Activated T-helper 9 cell treated with anti-CD3 and anti-CD28 coated beads, Interleukin-2, amount 50 U/mL, for 16 hours (primary cell): ENCODE data around the gene BAD.
"Not testable (repeated sequence)": the region's sequence is repeated elsewhere in the genome, so short reads cannot be mapped to it uniquely, and the experiment has no call there.

Experiments used
- DNase-seq: peaks from one replicate; pipeline ENCODE4 v3.0.0-alpha.2; 2020; ENCODE audit warnings: low read depth

The BAD gene

DNA sequence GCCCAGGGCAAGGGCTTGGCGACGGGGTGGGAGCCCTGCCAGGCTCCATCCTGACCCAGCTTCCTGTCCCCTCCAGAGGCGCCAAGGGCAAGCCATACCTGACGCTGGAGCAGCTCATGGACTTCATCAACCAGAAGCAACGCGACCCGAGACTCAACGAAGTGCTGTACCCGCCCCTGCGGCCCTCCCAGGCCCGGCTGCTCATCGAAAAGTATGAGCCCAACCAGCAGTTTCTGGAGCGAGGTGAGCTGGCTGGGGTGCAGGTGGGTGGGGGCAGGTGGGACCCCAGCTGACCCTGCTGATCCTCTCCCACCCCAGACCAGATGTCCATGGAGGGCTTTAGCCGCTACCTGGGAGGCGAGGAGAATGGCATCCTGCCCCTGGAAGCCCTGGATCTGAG is 28.2 kb downstream of the BAD start:
- DNase-seq: no peak

GRCh38 chr11:64255135-64256128 is 29.0 kb downstream of the BAD start:
- DNase-seq: no peak

GRCh38 chr11:64254326-64254725 is 30.1 kb downstream of the BAD start:
- no peak for DNase-seq

GRCh38 chr11:64253481-64253880 is 31.0 kb downstream of the BAD start:
- no peak for DNase-seq

DNA sequence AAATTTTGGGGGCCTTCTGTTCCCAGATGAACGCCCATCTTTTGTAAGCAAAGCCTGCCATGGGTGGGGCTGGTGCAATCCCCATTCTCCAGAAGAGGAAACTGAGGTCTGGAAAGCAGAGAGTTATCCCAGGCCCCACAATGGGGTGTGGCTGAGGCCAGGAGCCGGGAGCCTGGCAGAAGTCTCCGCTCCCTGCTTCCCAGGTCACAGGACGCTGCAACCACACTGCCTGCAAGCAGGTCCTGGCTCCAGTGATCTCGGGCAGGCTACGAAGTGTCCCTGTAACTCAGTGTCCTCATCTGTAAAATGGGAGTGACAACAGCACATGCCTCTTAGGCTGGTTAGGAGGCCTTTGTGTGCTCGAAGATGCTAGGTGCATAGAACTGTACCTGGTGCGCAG is 31.4 kb downstream of the BAD start:
- no peak for DNase-seq

DNA sequence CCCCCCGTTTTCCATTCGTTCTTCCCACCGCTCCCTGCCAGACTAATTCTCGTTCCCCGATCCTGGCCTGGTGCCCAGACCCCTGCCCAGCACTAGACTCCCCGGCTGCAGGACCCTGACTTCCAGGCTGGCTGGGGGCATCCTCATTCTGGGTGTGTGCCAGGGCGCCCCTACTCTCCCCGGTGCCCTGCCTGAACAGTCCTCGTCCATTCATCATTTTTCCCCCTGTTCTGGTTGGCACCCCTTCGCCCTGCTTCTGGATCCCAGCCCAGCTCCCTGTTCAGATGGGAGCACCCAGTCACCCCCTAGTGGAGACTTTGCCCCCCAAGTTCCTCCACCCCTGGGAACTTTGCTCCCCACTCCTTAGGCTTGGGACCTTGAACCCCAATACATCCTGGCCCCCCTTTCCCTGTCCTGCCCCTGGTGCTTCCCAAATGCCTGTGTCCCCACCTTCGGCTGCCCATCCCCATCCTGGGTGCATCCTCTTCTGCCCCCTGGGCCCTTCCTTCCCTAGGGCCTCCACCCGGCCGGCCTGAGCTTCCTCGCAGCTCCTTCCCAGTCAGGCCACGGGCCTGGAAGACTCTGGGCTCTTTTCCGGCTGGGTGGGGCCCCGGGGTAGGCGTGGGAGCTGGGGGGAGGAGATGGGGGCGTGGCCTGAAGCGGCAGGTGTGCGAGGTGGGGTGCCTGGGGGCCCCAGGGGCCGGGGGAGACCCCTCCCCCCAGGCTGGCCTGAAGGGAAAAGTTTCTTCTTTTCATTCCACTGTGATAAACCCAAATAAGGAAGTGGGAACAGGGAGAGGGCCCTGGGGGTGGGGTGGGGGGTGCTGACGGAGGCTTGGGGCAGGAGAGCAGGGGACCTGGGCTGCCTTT is 32.2 kb downstream of the BAD start:
- no peak for DNase-seq

- no peak for DNase-seq
Measured at GRCh38 chr11:64251753-64252002, 32.8 kb downstream of the BAD start.

GRCh38 chr11:64251016-64251752 is 33.3 kb downstream of the BAD start, which contains the start of gene PLCB3:
PLCB3 (plus strand) TSS chr11:64251530; CDS start chr11:64251650, 120 bp downstream.
- peak; percentile 61 for DNase-seq

DNA sequence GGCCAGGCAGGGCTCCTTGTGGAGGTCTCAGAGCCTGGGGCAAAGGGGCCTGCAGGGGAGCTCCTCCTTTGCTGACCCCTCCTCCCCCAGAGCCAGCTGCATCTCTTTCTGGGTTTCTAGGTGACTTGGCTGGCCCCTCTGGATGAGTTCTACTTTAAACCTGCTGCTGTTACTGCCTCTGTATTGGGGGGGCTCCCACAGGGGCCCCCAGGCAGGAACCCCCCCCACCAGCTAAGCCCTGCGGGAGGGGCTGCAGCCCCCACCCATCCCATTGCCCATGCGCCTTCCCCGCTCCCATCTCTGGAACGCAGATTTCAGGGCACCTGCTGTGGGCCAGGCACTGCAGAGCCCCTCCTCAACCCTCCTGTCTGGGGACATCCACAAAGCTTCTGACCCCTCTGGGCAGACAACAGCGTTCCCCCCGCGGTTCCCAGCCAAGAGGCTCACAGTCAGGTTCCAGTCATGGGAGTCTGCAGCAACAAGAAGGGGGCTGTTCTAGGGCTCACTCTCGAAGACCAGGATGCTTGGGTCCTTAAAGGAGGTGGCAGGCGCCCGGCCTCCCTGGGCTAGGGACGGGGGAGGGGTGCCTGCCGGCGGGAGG is 34.0 kb downstream of the BAD start:
- no peak for DNase-seq

DNA sequence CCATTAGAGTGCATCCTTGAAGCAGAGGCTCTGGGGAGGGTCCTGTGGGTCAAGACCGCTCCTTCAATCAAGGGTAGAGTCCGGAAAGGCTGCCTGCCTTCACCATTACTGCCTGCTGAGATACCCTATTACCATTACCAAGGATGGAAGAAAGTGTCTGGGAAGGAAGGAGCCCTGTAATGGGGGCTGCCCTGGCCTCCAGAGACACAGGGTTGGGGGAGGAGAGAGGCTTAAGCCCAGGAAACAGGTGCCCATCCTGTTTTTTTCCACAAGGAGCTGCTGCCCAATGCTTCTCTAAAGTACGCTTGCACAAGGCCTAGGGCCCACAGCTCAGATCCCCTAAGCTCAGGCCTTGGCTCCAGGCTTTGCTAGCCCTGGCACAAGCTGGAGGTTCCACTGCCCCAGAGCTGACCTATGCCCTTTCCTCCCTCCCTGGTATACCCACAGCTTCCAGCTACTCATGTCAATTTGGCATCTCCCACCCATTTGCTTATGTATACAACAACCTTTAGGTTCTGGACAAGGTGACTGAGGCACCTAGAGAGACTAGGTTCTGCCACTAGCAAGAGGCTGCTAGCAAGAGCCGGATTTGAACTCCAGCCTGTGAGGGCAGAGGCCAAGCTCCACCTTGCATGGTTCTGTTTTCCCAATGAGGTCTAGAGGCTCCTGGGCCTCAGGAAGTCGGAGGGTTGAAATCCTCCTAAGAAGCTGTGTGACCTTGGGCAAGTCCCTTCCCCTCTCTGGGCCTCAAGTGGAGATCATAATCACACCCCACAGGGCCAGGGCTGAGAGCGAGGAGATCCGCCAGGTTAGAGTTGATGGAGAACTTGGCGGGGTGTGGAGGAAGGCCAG is 34.7 kb downstream of the BAD start:
- no peak for DNase-seq

- no peak for DNase-seq
Measured at GRCh38 chr11:64249038-64249437, 35.4 kb downstream of the BAD start.

GRCh38 chr11:64248578-64248977 is 35.9 kb downstream of the BAD start:
- DNase-seq: no peak

GRCh38 chr11:64247729-64248531 is 36.5 kb downstream of the BAD start:
- DNase-seq: no peak

- peak; percentile 73 for DNase-seq
Measured at GRCh38 chr11:64246871-64247728, 37.4 kb downstream of the BAD start, which contains the start of gene PPP1R14B. PPP1R14B (minus strand) TSS chr11:64246943; CDS start chr11:64246673, 270 bp downstream.

GRCh38 chr11:64246621-64246870 is 37.9 kb downstream of the BAD start:
- not testable (repeated sequence) for DNase-seq

DNA sequence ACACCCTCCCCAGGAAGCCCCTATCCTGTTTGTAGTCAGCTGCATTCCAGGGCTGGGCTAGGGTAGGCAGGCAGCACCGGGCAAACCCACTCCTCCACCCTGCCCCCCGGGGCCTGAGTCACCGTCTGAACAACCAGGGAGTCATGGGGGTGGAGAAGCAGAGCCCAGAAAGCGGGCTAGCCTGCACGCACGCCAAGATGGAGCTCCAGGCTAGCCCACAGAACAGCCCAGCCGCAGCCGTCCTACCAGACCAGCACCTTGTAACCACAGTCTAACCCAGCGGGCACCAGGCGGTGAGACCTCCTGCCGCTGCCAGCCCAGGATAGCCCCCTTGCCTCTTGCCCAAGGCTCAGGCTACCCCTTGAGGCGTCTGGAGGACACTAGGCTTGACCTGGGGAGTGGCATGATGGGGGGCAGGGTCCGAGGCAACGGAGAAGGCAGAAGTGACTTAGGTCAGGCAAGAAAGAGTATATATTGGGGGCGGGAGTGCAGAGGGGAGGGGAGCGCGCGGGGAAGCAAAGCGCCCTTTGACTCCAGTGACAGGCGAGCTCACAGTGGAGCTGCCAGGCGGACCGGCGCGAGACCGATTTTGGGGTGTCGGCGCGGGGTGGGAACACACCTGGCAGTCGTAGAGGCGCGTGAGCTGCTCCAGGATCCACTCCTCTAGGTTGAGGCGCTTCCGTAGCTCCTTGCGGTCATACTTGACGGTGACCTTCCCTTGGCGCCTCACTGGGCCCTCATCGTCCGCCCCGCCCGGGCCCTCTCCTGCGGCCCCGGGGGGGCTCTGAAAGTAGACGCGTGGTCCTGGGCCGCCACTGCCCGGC is 38.5 kb downstream of the BAD start:
- peak; percentile 72 for DNase-seq

DNA sequence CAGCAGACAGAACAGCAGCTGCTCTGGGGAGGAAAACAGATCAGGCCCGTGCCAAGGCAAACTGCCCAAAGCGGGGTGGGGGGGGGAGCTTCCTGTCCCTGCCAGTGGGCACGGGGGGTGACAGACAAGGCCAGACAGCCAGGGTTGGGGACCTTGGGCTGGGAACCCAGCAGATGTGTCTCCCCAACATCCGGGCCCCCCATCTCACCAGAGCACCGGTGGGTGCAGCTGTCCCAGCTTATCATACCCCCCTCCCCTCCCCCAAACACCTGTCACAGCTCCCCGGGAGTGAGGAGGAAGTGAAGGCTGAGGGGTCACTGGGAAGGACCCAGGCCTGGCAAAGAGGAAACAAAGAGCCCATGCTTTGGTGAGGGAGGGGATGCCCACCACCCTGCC is 39.1 kb downstream of the BAD start:
- DNase-seq: no peak

- DNase-seq: no peak
Measured at GRCh38 chr11:64244966-64245365, 39.5 kb downstream of the BAD start.
